ENCODE results near the gene CREB3L2. TPM values are rescaled to one million over a fixed set of nuclear protein-coding genes. Genes with fewer than 3 reads are reported as not detected.
"Not testable (repeated sequence)": the region's sequence is repeated elsewhere in the genome, so short reads cannot be mapped to it uniquely, and the experiment has no call there.

The CREB3L2 gene, protein sequence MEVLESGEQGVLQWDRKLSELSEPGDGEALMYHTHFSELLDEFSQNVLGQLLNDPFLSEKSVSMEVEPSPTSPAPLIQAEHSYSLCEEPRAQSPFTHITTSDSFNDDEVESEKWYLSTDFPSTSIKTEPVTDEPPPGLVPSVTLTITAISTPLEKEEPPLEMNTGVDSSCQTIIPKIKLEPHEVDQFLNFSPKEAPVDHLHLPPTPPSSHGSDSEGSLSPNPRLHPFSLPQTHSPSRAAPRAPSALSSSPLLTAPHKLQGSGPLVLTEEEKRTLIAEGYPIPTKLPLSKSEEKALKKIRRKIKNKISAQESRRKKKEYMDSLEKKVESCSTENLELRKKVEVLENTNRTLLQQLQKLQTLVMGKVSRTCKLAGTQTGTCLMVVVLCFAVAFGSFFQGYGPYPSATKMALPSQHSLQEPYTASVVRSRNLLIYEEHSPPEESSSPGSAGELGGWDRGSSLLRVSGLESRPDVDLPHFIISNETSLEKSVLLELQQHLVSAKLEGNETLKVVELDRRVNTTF
- 1.7 TPM for total RNA-seq

DNA sequence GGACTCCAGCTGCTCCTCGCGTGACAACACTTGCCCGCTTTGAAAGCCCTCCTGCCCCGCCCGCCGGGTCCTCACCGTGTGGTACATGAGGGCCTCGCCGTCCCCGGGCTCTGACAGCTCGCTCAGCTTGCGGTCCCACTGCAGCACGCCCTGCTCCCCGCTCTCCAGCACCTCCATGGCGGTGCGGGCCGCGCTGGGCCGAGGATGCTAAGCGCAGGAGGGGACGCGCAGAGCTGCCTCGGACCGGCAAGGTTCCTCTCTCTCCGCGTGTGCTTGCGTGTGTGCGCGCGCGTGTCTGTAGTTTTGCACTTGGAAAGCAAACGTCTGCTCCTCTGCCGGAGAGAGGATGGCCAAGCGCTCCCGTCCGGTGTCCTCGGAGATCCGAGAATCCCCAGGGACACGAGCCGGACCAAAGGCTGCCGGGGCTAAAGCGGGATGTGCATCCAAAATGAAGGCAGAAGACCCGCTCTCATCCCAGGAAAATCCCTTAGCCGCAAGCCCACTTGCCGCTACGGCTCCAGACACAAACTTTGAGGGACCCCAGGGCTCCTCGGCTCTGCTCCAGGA, at the start of gene CREB3L2:
TSS of gene CREB3L2 (minus strand) at position 558 of the 567 bp plus-strand sequence. CDS start at position 177, 381 bp downstream.
- DNase-seq = peak; percentile 74

GRCh38 chr7:138049505-138050116, 47.7 kb upstream of the CREB3L2 start:
- DNase-seq = no peak

DNA sequence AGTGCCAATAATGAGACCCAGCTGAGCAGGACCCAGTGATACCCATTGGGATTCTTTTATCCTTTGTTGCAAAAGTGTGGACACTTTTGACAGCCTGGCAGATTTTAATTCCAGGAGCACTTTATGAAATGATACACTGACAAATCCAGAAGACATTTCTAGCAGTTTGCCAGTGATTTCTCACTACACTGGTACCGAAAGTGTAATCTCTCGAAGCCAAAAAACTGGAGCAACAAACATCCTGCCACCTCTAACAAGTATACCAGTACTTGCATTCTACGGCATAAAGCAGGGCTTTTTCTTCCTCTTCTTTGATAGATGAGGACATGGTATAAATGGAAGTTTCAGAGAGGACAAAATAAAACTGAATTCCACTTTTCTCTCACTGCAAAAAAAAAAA, 46.0 kb upstream of the CREB3L2 start:
- DNase-seq = no peak

DNA sequence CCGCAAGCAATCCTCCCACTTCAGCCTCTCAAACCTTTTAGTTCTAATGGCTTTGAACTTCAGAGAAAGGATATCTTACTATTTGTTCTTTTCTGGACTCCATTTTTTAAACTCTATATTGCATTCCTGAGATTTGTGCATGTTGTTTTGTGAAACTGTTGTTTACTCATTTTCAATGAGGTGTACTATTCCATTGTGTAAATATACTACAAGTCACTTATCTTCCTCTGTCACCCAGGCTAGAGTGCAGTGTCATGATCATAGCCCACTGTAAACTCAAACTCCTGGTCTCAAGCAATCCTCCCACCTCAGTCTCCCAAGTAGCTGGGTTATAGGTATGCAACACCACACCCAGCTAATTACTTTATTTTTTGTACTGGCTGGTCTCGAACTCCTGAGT, 43.0 kb upstream of the CREB3L2 start:
- no peak for DNase-seq

DNA sequence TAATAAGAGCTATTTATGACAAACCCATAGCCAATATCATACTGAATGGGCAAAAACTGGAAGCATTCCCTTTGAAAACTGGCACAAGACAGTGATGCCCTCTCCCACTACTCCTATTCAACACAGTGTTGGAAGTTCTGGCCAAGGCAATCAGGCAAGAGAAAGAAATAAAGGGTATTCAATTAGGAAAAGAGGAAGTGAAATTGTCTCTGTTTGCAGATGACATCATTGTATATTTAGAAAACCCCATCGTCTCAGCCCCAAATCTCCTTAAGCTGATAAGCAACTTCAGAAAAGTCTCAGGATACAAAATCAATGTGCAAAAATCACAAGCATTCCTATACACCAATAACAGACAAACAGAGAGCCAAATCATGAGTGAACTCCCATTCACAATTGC, 38.2 kb upstream of the CREB3L2 start:
- DNase-seq = not testable (repeated sequence)

- no peak for DNase-seq
Measured at GRCh38 chr7:138036135-138036534, 34.2 kb upstream of the CREB3L2 start.

DNA sequence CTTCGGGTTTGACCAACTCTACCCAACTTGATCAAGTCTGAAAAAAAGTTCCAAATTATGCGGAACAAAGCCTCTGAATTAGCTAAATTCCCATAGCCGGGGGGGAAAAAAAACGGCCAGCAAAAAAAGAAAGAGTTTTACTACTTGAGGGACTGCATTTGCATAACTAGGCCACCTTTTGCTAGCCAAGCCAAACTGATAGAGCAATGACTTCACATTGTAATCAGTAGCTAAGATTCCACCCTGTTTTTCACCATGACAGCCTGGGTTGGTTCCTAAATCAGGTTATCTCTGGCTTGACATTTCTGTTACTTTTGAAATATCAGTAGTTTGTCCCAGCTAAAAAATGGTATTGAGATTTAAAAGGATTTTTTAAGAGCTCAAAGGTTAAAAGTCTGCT, 31.4 kb upstream of the CREB3L2 start:
- DNase-seq = no peak

DNA sequence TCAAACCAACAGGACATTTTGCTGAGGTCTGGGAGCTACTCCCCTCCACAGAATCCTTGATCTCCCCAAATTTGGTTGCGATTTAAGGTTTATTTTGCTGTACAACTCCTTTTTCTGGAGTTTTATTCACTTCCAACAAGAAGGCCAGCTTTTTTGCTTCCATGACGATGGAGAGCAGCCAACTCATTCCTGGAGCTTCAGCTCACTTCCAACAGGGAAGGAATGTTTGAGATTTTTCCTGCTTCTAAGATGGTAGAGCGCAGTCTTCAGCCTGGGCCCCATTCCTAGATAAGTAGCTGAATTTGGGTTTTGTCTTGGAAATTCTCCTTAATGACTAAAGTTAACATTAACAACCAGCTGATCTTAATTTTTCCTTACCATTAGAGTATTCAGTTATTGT, 30.9 kb upstream of the CREB3L2 start:
- DNase-seq = no peak

GRCh38 chr7:138032186-138032585, 30.3 kb upstream of the CREB3L2 start:
- no peak for DNase-seq

DNA sequence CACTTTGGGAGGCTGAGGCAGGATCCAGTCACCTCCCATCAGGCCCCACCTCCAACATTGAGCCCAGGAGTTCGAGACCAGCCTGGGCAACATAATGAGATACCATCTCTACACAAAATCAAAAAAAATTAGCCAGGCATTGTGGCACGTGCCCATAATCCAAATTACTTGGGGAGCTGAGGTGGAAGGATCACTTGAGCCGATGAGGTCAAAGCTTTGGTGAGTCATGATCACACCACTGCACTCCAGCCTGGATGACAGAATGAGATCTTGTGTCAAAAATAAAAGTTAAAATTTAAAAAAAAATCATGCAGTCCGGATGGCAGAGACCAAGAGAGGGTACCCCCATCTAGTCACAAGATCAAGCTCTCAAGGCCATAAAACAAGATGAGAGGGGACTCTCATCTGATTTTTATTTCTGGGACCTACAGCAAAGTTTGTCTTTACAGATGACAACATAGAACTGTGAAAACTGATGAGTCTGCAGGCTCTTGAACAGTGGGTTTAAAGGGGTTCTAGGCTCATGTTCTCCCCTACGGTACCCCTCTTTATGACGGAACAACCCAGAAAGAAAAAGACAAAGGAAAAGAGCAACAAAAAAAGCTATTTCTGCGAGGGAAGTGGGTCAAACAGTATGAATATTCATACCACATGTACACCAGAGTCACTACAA, 28.9 kb upstream of the CREB3L2 start:
- DNase-seq = no peak

- DNase-seq = no peak
Measured at GRCh38 chr7:138029941-138030340, 28.1 kb upstream of the CREB3L2 start.

DNA sequence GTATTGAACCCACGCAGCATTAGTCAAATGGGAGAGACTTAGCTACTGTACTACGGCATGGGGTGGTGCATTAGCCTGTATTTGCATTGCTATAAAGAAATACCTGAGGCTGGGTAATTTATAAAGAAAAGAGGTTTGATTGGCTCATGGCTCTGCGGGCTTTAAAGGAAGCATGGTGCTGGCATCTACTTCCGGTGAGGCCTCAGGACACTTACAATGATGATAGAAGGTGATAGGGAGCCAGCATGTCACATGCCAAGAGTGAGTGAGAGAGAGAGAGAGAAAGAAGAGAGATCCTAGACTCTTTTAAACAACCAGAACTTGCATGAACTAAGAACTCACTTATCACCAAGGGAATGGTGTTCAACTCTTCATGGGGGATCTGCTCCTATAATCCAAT, 27.2 kb upstream of the CREB3L2 start:
- no peak for DNase-seq

GRCh38 chr7:138027100-138027499, 25.2 kb upstream of the CREB3L2 start:
- DNase-seq = no peak

DNA sequence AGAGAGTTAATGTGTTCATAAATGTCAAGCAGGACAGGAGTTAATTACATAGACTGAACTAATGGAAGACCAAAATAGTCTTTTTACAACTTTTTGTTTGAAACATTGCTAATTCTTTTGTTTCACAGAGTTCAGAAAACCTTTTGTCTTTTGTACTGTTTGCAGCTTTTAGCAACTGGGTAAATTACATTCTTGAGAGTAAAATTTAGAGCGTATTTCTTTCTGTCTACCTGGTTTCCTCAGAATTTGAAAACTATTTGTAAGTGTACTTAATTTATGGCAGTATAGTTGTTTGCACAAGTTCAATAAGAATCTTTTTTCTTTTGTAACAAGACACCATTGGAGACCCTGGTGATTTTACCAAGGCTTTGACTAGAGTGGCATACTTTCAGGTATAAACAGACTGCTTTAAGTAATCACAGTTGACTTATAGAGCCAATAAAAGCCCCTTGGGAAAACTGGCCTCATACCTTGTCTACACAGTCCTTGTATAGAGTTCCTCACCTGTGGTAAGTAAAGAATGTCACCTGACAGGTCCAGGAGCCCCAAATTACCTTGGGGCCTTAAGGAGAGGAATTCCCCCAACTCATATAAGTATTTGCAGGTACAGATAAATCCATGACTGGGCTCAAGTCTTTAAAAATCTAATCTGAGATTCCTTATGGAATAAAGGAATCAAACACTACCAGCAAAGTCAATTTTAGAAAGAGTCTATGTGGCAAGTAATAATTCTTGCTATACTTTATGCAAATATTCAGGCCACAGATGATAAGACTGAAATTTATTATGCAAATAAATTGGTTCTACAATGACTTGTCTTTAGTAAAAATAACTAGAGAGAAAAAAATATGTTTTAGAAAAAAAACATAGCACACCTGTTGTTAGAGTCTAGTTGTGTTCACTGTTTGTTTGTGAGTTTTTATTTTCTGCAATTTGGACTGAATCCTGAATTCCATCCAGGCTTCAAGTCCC, 23.6 kb upstream of the CREB3L2 start:
- no peak for DNase-seq

DNA sequence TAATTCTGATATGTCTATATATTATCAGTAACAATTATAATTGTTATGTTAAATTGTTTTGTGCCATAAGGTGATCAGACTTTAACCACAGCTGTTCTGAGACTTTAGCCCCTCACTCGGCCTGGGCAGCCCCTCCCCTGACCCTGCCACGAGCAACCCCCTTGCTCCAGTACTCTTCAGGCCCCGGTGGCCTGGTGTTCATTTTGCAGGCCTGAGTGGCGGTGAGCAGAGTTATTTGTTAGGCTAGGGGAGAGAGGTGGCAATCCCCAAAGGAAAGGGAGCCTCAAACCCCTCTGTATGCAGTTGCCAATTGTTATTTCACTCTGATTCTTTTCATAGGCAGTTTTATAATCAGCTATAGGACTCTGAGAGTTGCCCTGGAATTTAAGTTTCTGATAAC, 22.9 kb upstream of the CREB3L2 start:
- DNase-seq = no peak

GRCh38 chr7:138024343-138024691, 22.4 kb upstream of the CREB3L2 start:
- DNase-seq = no peak

DNA sequence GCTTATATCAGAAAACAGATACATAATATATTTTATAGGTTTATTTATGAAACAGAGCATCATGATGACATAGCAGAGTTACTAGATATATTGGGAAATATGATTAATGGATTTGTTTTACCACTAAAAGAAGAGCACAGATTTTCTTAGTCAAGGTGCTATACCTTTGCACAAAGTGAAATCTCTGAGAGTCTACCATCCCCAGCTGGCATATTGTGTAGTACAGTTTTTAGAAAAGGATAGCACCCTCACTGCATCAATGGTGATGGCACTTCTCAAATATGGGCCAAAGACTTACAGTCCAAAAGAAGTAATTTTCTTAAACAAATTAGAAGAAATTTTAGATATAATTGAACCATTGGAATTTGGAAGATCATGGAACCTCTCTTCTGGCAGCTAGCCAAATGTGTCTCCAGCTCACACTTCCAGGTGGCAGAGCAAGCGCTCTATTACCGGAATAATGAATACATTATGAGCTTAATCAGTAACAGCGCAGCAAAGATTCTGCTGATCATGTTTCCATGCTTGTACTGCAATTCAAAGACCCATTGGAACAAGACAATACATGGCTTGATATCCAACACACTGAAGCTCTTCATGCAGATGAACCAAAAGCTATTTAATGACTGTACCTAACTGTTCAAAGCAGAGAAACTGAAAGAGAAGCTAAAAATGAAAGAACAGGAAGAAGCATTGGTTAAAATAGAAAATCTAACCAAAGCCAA, 21.9 kb upstream of the CREB3L2 start:
- DNase-seq = no peak

GRCh38 chr7:138021889-138022288, 20.0 kb upstream of the CREB3L2 start:
- DNase-seq = no peak

GRCh38 chr7:138017992-138018391, 16.1 kb upstream of the CREB3L2 start:
- no peak for DNase-seq

DNA sequence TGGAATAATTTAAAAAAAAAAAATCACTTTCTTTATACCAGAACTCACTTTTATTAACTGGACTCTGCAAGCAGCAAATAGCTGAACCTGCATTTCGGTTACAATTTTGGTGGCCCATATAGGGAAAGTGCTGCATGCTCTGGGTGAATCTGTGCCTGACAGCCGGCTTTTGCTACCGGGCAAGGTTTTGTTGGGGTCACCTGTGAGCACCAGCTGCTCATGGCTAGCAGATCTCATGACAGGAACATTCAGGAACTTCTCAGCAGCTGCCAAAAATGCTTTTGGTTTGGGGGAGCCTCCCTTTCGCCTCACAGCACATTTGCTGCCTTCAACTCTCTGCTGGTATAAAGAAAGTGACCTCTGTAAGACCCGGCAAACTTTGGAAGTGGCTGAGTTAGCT, 13.2 kb upstream of the CREB3L2 start:
- no peak for DNase-seq

DNA sequence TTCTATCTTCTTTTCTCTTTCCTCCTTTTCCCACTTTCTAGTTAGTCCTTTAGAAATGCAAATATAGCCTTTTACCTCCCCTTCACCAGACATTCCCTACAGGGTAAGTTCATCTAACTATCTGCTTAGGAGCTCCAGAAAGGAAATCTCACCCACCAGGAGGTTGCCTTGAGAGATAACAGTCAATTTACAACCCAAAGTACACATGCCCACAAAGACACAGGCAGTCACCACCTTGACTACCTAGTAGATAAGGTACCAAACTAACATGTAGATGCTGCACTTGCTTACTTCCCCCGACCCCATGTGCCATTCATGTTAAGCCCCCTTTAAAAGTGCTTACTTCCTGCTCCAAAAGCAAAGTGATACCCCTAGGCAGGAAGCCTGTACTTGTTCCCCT, 12.8 kb upstream of the CREB3L2 start:
- no peak for DNase-seq

Measured in occipital lobe (tissue), 2 donors.